Measurements from ENCODE around the gene TMOD1.
"Not testable (repeated sequence)": the region's sequence is repeated elsewhere in the genome, so short reads cannot be mapped to it uniquely, and the experiment has no call there.

The TMOD1 gene

DNA sequence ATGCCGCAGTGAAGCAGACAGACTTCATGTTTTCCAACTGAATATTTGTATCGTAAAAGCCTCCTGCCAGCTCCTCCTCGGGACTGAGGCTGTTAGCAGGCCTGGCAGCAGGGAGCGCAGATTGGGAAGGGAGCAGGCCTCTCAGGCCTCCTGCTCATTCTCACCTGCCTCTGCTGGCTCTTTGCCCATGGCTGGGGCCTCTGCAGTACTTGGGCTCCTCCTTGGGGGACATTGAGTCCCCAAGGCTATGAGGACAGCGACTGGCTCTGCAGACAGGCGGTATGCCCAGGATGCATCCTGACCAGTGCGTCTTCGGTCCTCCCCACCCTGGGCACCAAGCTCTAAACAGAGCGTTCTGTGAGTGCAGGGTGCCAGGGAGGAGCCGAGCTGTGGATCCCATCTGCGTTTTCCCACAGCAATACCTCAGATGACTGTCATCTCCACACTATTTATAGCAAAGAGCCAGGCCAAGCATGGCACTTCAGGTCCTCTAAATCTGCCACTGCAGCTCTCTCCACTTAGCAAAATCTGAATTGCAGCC lies 93.0 kb downstream of the TMOD1 start:
- DNase-seq (ENCODE audit: low spot score) = no peak

DNA sequence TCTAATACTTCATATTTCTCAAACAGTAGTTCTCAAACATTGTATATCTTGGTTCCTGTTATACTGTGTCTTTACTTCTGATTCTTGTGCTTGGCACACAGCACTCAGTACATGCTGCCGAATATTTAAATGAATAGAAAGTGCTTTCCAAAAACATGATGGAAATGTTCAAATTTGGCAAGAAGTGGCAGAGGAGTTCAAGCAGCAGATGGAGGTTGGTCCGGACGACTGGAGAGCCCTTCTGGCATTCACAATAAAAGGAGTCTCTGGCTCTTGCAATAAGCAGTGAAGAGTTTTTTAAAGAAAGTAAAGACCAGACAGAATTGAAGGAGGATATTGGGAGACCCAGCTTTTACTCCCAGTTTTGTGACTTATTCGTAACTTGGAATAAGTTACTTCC lies 95.4 kb downstream of the TMOD1 start:
- DNase-seq (ENCODE audit: low spot score) = no peak

DNA sequence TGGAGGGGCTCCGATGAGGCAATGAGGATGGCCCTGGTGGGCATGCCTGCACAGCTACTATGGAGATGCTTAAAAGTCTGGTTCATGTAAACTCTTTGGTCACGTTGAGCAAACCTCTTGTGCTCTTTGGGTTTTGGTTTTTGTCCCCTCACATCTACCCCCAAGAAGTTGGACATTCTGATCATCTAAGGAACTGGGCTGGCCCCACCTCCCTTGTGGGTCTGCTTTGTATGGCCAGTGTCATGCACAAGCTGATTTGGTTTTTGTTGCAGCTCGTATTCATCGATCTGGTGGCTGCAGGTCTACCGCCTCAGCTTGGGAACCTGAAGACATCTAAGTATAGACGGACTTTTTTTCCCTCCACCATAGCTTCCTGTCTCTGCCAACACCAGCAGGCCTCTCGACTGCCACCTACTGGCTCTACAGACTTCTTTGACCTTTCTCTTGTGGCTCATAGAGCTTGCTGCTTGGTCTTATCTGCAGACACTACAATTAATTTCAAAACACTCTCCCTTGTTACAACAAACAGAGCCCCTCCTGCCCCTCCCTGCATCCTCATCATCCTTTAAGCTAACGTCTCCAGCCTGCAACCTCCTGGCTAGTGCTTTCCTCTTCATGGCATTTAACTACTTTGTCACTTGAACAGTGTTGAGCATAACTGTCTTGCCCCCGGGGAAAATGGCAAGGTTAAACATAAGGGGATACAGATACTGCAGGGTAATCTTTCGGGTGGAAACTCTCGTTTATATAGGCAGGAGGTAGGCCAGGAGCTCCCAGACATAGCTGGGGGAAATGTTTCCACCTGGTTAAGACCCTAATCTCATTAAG lies 97.2 kb downstream of the TMOD1 start:
- peak; percentile 70 for DNase-seq (ENCODE audit: low spot score)

DNA sequence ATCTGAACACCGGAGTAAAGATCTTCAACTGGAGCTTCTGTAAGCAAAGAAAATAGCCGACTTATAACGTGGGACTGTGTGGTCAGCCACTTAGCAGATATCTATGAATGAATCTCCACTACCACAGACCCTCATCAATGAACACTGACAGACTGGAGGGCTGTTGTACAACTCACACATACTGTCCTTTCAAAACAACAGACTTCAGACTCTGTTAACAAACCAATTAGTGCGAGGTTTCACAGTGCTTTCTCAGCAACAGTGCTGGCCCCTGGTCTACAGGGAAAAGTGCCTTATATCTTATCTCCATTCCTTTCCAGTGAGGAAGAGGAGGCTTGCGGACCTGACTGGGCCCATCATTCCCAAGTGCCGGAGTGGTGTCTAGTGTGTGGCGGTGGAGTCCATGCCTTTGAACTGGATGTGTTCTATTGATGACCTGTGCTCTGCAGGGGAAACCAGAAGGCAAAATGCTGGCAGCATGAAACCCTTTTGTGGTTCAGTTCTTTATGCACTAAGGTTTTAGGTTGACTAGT lies 97.9 kb downstream of the TMOD1 start:
- no peak for DNase-seq (ENCODE audit: low spot score)

DNA sequence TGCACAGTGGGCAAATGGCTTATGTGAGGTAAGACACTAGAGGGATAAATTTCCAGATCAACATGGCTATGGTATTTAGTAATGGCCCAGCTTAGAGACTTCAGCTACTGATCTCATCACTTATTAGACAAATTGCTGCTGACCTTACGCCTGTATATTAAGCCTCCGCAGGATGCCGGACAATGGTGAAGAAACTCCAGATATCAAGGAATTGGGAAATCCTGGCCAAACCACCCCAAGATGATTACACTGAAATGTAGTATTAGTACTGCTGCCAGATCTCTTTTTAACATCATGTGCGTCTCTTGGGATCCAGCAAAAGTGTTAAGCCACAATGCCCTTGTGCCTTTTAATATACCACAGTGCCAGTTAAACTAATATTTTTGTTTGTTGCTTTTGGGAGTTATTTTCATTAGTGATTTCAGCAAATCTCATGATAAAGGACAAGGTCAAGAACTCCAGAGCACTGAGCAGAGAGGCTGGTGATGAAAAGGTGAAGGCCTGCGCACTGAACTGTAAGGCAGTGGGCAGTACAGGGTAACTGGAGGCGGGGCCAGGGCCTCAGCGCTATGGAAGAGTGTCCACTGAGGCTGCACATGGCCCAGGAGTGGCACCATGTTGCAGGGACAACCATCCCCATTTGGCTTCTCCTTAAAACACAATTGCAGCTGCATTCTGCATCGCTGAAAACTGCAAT lies 99.2 kb downstream of the TMOD1 start:
- no peak for DNase-seq (ENCODE audit: low spot score)

DNA sequence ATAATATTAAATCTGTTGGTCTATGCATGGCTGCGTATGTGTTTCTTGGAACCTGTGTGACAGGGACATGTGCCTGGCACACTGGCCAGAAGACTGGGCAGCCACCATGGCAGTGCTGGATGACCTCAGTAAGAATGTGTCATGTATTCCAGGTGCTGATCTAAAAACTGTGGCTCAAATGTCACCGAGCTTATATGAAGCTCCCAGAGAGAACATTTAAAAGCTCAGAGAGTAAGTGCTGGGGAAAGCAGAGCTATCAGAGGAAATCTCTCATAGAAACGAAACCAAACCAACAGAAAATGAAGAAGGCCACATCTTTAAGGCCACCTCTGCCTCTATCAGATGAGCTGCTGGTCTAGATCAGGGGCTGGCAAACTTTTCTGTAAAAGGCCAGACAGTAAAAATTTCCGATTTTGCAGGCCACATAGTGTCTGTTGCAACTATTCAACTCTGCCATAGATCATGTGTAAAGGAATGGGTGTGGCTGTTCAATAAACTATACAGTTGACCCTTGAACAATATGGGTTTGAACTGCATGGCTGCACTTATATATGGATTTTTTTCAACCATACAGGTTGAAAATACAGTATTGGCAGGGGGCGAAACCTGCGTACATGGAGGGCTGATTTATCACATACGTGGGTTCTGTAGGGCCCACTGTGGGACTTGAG lies 99.9 kb downstream of the TMOD1 start:
- no peak for DNase-seq (ENCODE audit: low spot score)

DNA sequence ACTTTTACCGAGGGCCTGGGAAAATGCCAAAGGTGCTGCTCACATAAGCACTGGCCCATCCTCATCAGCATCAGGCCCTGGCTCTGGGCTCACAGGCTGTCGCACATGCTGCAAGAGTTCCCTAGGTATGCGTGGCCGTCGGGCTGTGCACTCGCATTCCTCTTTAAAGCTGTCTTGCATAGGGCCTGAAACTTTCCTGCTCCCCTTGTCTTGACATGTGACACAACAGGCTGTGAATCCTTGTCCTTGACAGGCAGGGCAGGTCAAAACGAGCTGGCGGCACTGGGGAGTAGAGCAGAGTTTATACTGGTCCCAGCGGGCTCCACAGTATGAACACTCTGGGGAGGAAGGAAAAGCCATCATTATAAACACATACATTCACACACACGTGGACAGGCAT lies 101.0 kb downstream of the TMOD1 start:
- no peak for DNase-seq (ENCODE audit: low spot score)

DNA sequence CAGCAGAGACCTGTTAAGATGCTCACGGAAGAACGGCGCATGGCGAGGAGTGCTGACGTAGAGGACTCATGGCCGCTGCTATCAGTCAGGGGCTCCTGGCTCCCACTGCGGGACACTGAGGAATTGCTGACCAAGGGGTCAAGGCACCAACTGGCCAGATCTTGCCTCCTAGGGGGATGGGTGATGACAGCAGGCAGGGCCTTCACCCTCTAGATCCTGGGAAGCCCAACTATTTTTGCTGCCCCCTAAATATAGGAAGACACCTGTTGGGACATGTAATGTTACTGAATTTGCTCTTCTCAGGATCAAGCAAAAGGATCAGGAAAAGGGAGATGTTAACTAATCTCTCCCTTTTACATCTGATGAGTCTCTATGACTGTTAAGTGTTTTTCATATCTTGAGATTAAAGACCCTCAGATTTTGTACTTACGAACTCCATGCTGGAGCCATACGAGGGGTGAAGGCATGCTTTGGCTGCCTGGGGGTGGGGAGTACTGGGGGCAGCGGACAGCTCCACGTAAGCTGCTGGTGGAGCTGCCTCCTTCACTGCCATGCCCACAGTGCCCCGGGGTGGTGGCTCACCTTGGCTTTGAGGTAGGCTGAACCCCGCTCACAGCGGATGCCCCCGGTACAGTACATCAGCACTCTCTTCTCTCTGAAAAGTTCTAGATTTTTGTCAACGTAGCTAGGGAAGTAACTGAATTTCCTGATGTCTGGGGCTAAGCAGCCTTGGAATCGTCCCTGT lies 103.6 kb downstream of the TMOD1 start:
- DNase-seq (ENCODE audit: low spot score) = no peak

DNA sequence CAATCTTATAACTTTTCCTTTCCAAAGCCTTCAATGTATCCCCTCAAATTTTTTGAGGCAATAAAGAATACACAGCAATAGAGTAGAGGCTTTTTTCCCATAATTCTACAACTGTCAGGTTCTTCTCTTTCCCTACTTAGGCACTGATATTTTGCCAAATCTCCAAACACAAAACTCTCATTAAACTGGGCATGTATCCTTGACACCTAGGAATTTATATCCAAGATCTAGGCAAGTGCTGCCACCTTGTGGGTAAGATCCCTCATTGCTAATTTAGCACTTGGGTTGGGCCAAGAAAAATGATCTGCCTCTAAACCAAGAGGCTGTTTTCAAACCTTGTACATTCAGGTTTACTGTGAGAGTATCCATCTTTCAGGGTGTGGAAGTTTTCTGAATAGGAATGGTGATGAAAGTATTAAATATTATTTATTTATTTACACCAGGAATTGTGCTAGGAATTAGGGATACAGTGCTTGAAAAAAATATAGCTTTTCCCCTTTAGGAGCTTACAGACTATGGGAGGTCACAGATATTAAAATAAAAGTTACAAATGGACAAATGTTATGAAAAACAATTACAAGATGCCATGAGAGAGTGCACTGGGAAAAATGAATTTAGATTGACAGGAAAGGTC lies 114.1 kb downstream of the TMOD1 start:
- DNase-seq (ENCODE audit: low spot score) = peak; percentile 43

DNA sequence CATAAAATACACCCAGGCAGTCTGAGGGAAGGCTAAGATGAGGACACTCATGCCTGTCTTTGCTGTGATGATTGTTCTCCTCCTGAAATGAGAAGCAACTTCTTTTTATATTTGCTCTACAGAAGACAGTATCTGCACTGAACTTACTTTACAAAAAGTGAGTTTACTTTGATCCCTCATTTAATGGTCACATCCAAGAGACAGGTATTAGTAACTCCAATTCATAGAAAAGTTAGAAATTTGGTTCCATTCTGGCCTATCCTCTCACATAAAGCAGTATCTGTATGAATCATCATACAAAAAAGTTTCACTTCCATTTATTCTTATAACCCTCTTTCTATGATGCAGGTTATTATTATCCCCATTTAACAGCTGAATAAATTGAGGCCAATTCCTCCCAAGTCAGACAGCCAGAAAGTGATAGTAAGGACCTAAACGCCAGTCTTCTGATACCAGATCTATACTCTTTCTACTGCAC lies 116.5 kb downstream of the TMOD1 start:
- DNase-seq (ENCODE audit: low spot score) = no peak

DNA sequence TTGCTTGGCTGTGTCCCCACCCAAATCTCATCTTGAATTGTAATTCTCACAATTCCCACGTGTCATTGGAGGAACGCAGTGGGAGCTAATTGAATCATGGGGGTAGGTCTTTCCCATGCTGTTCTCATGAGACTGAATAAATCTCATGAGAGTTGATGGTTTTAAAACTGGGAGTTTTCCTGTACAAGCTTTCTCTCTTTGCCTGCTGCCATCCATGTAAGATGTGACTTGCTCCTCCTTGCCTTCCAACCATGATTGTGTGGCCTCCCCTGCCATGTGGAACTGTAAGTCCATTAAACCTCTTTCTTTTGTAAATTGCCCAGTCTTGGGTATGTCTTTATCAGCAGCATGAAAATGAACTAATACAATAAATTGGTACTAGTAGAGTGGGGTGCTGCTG lies 118.6 kb downstream of the TMOD1 start:
- DNase-seq (ENCODE audit: low spot score) = not testable (repeated sequence)

DNA sequence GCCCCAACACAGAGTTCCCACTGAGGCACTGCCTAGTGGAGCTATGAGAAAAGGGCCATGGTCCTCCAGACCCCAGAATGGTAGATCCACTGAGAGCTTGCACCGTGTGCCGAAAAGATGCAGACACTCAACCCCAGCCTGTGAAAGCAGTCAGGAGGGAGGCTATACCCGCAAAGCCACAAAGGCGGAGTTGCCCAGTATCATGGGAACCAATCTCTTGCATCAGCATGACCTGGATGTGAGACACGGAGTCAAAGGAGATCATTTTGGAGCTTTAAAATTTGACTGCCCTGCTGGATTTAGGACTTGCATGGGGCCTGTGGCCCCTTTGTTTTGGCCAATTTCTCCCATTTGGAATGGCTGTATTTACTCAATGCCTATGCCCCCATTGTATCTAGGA lies 121.0 kb downstream of the TMOD1 start:
- not testable (repeated sequence) for DNase-seq (ENCODE audit: low spot score)

DNA sequence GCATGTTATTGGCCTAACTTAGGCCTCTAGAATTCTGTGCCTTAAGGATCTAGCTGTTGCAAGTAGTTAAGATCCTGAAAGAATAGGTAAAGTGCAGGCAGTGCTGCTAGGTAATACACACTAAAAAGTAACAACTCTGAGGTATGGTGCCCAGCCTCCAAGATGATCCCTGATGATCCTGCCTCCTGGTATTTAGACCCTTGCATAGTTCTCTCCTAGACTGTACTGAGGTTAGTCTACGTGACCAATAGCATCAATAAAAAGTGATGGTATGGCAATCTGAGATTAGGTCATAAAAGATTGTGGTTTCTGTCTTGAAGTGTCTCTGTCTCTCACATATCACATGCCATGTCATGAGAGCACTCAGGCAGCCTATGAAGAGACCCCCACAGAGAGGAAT lies 122.5 kb downstream of the TMOD1 start:
- no peak for DNase-seq (ENCODE audit: low spot score)

DNA sequence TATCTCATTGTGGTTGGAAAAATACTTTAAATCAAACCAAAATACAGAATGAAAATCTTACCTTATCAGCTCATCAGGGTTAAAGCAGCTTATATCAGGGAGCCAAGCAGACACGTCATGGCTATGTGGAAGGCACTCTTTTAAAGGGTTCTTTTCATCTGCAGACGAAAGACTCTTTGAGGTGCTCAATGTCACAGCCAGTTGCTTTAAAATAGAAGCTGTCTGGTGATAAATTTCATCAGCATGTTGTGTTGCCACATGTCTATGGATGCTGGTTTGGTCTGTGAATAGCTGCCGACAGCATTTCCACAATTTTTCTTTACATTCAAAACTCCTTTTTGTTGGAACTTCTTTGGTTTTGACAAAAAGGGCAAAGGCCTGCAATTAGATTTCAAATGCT lies 124.2 kb downstream of the TMOD1 start:
- no peak for DNase-seq (ENCODE audit: low spot score)

DNA sequence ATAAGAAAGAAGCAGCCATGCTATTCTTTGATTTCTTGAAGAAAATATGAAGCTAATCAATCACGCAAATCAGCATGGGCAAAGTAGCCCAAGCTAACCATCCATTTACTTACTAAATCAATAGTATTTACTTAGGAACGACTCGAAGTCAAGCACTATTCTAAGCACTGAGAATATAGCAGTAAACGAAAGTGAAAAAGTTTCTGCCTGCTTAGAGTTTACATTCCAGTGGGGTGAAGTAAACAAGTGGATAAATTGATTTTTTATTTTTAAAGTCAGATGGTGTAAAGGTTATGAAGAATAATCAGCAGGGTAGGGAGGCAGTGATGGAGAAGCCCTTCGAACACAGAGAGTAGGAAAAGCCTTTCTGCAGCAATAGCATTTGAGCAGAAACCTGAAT lies 126.2 kb downstream of the TMOD1 start:
- peak; percentile 19 for DNase-seq (ENCODE audit: low spot score)

DNA sequence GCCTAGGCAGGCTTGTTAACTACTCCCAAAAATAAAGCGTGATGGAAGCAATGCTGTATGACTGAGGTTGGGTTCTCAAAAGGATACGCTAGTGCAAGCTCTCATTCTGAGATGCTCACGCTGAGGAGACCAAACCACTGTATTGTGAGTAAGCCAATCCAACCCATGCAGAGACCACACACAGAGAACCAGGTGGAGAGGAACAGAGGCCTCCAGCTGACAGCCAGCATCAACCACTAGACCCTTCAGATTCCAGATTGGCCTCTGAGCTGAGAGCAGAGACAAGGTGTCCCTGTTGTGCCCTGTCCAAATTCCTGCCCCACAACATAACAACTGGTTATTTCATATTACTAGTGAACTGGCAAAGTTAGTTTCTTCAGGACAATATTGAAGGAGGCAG lies 127.2 kb downstream of the TMOD1 start:
- DNase-seq (ENCODE audit: low spot score) = no peak

DNA sequence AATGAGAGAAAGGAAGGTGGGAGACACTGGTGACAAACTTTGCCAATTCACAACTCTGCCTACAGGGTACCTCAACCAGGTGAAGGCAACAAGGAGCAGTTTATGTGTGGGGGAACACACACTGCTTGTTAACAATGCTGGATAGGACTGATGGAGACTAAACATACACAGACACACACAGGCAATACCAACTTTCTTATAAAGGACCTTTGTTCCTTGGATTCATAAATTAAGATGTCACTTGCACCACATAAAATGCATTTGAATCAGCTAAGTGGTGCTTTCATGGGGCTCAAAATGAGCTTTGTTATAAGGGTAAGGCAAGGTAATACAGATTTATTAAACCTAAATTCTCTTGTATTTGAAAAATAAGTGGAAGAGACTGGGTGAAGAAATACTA lies 127.7 kb downstream of the TMOD1 start:
- no peak for DNase-seq (ENCODE audit: low spot score)

DNA sequence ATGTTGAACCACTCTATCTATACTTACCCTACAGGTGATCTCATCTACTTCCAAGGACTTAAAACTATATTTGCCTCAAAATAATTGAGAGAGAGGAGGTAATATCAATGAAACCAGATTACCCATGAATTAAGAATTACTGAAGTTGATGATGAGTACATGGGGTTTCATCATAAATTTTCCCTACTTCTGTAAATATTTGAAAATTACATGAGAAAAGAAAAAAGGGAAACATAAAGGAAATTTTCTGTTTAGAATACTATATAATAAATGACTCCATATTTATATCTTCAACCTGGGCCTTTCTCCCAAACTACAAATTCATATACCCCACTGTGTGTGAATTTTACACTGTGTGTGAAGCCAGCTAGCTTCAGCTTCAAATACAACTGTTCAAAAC lies 129.1 kb downstream of the TMOD1 start:
- DNase-seq (ENCODE audit: low spot score) = no peak

DNA sequence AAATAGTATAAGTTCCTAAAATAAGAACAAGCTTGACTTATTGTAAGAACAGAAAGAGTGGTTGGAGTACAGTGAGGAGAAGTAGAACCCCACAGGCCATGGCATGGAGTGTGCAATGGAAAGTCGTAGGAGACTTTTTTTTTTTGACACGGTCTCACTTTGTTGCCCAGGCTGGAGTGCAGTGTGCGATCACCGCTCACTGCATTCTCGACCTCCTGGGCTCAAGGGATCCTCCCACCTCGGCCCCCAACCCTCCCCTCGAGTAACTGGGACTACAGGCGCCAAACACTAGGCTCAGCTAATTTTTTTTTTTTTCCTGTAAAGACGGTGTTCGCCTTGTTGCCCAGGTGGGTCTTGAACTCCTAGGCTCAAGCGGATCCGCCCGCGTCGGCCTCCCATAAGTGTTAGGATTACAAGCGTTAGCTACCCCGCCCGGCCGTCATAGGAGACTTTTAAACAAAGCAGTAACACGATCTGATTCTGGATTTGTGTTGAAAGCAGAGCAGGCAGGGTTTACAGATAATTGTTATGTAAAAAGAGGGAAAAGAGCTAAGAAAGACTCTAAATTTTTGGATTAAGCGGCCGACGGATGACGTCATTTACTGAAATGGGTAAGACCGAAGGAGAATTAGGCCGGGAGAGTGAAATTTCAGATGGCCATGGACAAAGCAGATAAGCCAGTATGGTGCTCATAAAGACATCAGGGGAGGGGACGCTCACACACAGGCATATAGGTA lies 130.9 kb downstream of the TMOD1 start:
- DNase-seq (ENCODE audit: low spot score) = no peak
